Measurements from ENCODE around the gene RPL18.

DNA sequence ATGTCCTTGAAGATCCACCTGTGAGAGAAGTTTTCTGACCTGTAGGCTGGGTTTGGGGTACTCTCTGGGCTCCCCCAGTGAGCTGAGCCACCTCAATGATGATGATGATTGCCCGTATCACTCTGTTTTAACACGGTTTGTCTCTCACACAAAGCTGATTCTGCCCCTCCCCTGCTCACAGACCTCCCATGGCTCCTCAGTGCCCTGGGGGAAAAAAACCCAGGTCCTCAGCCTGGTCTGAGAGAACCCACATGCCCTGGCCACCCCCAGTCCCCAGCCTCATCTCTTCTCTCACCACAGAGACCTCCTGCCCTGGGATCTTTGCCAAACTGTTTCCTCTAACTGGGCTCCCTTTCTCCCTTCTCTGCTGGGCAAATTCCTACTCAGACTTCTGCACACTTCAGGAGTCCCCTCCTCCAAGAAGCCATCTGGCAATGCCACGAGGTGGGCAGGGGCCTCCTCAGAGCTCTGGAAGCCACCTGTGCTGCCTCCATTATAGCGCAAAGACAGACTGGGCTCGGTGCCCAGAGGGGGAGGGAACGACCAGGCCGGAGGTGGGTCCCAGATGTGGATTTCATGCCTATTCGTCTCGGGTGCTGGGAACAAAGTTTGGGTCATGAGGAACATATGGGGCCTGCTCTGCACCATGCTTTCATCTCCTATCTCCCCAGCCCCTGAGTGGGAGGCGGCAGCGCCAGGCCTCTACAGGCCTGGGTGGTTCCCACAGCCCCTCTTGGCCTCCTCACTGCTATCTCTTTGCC lies 35.5 kb upstream of the RPL18 start:
- no peak for TF ChIP-seq EZH2 (IDR thresholded peaks at IDR 0.05; ENCODE audit: insufficient read depth, poor library complexity, severe bottlenecking)
- TF ChIP-seq EZH2phosphoT487 (IDR thresholded peaks at IDR 0.05; ENCODE audit: insufficient read depth, low read depth), result no peak
